MM.1S (cell line): ENCODE data around the gene PTTG1IP2.

ENCODE experiments used
- EZH2 ChIP-seq: fragments of 300-600 bp; sonication (generic); optimal IDR thresholded peaks from 2 replicates; pipeline ENCODE3; 2017; ENCODE audit warnings: low read depth, mild to moderate bottlenecking, antibody characterized with exemption, low read length, mixed read lengths
- EZH2phosphoT487 ChIP-seq: fragments of 300-600 bp; sonication (generic); IDR thresholded peaks from 2 replicates; pipeline ENCODE4 v1.6.1; 2018; ENCODE audit warnings: antibody characterized with exemption, low read length
- TF ChIP-seq, protein P1 (sequence below): fragments of 300-600 bp; sonication (generic); IDR thresholded peaks from 2 replicates; pipeline ENCODE4 v1.5.1; 2016; ENCODE audit warnings: antibody characterized with exemption, low read length, mixed read lengths

DNA sequence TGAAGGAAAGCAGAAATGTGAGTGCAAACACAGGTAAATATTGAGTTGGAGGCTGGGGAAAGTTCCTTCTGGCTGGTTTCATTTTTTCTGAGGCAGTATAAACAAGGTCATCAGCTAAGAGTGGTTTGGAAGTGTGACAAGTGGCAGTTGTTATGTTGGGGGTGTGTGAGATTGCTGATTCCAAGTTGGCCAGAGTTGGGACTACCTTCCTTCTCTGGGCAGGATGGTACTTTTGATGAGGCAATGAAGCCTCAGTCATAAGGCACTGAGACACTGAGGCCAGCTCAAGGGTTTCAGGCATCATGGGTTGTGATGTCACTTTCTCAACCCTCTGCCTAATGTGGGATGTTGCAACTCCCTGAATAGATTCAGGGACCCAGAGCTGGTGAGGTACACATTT lies 8.2 kb upstream of the PTTG1IP2 start:
- TF ChIP-seq, protein P1, sequence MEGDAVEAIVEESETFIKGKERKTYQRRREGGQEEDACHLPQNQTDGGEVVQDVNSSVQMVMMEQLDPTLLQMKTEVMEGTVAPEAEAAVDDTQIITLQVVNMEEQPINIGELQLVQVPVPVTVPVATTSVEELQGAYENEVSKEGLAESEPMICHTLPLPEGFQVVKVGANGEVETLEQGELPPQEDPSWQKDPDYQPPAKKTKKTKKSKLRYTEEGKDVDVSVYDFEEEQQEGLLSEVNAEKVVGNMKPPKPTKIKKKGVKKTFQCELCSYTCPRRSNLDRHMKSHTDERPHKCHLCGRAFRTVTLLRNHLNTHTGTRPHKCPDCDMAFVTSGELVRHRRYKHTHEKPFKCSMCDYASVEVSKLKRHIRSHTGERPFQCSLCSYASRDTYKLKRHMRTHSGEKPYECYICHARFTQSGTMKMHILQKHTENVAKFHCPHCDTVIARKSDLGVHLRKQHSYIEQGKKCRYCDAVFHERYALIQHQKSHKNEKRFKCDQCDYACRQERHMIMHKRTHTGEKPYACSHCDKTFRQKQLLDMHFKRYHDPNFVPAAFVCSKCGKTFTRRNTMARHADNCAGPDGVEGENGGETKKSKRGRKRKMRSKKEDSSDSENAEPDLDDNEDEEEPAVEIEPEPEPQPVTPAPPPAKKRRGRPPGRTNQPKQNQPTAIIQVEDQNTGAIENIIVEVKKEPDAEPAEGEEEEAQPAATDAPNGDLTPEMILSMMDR = no peak
- no peak for TF ChIP-seq EZH2
- TF ChIP-seq EZH2phosphoT487 = no peak
